Stimulated activated CD8-positive, alpha-beta memory T cell treated with anti-CD3 and anti-CD28 coated beads, Interleukin-12 subunit alpha, Interleukin-12 subunit beta, amount 100 ng/mL, for 4 hours (primary cell): ENCODE data around the gene POLE3.
A peak's percentile ranks its signal among the peaks of the same experiment; 100 is the strongest.
"Not testable (repeated sequence)": the region's sequence is repeated elsewhere in the genome, so short reads cannot be mapped to it uniquely, and the experiment has no call there.

Source experiments
- DNase-seq: peaks from one replicate; pipeline ENCODE4 v3.0.0-alpha.2; 2020; ENCODE audit warnings: low read depth

POLE3 gene

DNA sequence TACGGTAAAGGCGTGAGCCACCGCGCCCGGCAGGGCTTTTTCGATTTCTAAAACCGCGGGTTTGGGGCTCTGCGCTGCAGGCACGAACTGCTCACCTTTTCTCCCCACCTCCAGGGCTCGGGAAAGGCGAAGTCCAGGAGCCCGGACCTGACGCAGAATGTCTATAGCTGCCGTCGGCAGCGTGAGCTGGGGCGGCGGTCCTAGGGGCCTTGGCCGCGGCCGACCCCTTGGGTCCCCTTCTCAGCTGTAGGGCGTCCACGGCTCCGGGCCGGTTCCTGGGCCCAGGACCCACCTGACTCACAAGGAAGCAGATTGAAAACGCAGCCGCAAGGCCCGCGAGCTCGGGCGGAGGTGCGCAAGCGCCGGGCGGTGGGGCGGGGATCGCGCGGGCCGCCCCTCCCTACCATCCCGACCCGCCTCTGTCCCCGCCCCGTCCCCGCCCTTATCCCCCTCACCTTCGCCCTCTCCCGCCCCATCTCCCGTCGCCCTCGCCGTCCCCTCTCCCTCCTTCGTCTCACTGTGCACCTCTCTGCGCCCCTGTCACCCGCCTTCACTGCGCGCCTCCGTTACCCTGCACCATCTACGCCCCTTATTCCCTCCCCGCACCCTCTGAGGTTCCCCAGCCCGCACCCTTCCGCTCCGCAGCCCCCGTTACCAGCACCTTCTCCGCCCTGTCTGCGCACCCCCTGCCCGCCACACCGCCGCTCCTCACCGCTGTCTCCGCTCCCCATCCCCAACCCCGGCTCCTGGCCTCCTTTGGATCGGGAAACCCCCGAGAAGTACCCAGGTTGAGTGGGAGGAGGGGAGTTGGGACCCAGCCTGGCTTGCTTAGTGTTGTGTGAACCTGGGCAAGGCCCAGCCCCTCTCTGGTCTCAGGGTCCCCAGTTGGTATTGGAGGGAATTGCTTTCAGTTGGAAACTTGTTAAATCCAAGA is 33.6 kb downstream of the POLE3 start, which contains the start of gene HDHD3:
HDHD3 (minus strand) TSS at position 353 of the 934 bp plus-strand sequence. CDS start 2,632 bp downstream, outside the sequence.
- DNase-seq = peak; percentile 76

DNA sequence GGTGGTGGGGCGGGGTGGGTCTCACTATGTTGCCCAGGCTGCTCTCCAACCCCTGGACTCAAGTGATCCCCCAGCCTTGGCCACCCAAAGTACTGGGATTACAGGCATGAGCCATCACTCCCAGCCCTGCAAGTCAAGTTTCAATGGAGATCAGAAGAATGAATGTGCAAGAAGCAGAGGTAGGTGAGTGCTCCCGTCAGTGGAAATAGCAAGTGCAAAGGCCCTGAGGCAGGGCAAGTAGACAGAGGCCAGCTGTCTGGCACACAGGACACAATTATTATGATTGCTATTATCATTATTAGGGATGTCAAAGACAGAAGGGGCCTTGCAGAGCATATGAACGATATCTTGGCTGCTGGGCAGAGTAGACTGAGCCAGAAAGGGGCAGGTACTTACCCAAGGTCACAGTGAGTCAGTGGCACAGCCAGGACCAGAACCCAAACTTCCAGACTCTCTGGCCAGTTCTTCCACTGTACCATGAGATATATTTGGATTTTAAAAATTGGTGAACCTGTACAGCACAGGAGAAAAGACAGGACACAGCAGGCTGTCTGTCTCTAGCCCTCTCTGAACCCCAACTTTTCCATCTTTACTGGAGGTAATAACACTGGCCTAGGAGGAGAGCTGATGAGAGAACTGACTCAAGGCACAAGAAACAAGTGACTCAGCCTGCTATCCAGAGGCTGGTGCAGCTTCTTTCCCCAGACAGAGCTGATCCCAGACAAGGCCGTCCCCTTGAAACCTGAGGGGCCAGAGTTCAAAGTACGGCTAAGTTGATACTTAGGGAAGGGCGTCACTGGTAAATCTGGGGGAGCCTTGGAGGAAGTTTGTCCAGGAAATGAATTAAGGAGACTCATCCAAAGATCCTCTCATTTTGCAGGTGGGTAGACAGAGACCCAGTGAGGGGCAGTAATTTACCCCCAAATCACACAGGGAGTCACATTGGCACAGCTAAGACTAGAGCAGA is 35.1 kb downstream of the POLE3 start:
- no peak for DNase-seq

- DNase-seq = no peak
Measured at GRCh38 chr9:113373676-113374392, 36.6 kb downstream of the POLE3 start.

DNA sequence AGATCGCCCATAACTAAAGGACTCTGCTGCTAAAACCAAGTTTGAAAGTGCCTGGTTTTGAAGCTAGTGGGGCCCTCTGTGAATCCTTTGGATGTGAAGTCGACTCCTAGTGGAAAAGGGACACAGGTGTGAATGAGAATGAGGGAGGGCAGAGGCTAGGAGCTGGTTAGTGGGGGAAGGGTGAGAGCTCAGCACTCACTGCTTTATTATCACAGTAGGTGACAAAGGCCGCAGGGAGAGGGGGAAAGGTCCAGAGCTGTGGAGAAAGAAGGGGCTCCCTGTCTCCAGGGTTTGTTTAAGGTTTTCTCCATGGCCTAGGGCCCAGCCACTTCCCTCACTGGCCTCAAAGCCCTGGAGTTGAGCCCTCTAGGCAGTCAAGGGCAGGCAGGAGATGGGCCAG is 37.2 kb downstream of the POLE3 start:
- DNase-seq = no peak

- DNase-seq = no peak
Measured at GRCh38 chr9:113372059-113372458, 38.4 kb downstream of the POLE3 start.

GRCh38 chr9:113370806-113371325 is 39.6 kb downstream of the POLE3 start:
- DNase-seq = no peak

DNA sequence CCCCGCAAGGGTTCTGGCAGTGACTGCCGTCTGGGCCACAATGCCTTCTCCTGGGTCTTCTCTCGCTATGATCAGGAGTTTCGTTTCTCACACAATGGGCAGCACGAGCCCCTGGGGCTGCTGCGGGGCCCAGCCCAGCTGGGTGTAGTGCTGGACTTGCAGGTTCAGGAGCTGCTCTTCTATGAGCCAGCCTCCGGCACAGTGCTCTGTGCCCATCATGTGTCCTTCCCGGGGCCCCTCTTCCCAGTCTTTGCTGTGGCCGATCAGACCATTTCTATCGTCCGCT is 40.7 kb downstream of the POLE3 start:
- no peak for DNase-seq

GRCh38 chr9:113368982-113369854 is 41.3 kb downstream of the POLE3 start:
- DNase-seq = no peak

DNA sequence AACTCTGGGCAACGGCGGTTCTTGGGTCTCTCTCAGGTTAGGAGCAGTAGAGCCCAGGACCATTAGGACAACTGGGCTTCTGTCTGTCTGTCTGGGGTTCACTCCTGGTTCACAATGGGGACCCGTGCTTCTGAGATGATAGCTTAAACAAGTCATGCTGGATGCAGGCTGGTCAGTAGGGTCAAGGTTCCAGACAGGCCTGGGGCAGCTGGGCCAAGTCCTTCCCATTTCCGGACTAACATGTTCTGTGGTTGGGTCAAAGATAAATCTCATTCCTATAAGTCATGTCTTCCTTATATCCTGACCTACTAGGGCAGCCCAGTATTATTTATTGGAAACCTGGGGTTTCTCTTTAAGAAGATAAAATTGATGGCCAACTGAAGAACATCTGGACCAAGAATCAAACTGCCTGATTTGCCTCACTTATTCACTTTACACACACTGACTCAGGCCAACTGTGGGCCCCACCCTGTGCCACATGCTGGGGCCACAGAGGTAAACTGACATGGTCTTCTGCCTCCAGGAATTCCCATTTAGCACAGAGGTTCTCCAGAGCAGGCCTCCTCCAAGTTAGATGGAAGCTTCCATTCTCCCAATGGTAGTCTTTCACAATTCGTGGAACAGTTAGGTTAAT is 42.0 kb downstream of the POLE3 start:
- DNase-seq = no peak

- not testable (repeated sequence) for DNase-seq
Measured at GRCh38 chr9:113365652-113366051, 44.8 kb downstream of the POLE3 start.

- DNase-seq = no peak
Measured at GRCh38 chr9:113364951-113365350, 45.5 kb downstream of the POLE3 start.

GRCh38 chr9:113363336-113363735 is 47.1 kb downstream of the POLE3 start:
- no peak for DNase-seq

DNA sequence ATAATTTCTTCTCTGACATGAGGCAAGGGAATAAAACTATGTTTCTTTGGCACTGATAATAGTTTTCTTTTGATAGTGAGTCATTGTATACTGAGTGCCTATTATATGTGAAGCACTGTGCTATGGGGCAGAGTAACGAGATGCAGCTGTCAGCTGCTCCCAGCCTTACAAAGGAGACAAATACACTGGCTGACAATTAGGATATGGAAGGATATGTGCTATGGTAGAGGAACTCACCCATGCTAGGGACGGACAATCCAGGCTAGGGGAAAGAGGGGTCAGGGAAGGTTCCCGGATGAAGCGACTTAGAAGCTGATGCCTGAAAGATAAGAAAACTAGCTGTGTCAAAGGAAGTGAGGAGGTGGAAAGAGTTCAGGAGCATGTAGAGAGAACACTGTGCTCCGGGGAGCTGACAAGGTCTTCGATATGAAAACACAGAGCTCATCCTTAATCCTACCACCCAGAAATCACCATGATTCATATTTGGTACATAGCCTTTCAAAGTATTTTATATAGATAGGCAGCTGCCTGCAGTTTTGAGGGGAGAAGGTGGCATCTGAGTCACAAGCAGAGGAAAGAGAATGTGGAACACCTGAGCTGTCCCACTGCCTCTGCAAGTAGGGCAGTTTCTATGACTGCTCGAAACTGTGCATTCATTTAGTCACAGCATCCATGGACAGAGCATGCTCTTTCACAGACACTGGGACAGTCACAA is 49.0 kb downstream of the POLE3 start:
- DNase-seq = no peak

GRCh38 chr9:113360242-113360842 is 50.1 kb downstream of the POLE3 start:
- no peak for DNase-seq

DNA sequence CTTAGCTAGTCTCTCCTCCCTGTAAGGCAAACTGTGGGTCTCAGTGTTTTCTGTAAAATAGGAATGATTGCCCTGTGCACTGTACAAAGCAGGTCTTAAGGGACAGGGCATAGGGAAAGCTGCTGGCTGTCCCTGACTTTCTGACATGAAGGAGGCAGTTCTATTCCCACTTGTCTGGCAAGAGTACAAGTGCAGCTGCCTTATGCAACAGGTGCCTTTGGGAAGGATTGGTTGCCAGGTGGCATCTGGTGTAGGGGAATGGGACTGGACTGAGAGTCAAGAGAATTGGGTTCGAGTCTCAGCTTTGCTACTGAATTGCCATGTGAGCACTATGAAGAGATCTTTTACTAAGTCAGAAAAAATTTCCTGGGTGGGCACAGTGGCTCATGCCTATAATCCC is 51.1 kb downstream of the POLE3 start:
- no peak for DNase-seq
